HG03108 (cell line): Measurements from ENCODE around the gene ADAMTS5.

Experiments
- ATAC-seq: cut with Tn5 transposase; IDR thresholded peaks from one replicate; pipeline ENCODE4 v1.9.1; 2021; ENCODE audit warnings: moderate library complexity; ENCODE audit not compliant: unreplicated experiment

ADAMTS5 gene

DNA sequence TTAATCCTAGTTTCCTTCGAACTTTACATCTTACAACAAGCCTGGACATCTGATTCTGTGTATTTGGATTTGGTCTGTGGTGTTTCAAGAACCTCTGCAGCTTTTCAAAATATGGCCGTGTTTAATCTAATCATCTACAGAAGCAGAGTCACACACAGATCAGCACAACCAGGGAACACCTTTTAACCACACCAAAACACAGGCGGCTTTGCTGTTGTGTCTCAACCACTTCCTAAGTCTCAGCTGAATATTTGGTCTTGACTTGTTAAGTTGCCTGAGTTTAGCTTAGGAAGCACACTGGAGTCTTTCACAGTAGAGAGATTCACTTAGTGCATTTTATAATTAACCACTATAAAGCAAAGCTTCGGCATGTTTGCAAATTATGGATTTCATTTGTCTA lies 17.1 kb downstream of the ADAMTS5 start:
- ATAC-seq = no peak

DNA sequence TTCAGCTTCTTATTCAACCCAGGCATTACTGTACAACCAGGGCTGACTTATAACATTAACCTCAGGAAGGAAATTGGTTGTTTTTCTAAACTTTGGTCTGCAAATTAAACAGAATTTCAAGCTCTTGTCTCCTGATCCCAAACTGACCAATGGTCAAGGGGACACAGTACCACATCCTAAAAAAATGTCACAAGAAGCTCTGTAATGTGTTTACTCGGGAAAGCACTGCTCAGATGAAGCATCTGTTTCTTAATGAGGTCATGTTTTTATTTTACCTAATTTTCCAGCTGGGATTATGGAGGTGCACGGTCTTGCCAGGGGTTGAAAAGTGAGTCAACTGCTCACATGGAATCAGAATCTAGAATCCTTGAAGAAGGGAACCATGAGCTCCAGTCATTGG lies 18.7 kb downstream of the ADAMTS5 start:
- no peak for ATAC-seq

DNA sequence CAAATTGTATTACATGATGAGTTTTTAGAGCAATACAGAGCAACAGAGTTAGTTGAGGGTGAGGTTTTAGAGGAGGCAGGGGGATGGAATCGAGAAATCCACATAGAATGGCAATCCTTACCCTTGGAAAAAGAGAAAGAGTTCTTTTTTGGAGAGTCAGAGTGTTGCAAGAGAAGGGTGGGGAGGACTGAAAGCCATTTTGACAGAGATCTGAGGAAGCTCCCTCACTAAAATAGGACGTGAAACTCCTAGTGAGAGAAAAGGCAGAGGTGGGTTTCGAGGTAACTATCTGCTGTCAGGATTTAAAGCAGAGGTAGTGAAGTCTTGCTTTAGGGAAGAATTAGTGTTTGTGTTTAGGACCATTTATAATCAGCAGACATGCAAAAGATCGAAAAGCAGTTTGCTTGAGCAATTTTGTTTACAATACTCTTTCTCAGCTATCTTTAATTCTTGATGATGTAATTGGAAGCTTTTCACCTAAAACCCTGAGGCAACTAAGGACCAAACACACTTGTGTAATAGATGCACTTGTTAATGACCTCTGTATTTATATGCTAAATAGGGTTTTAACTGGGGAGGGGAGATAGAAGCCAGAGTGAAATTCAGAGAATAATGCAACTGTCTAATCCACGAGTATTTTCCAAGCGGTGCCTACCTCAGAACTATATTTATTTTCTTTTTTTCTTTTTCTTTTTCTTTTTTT lies 20.0 kb downstream of the ADAMTS5 start:
- ATAC-seq = no peak

DNA sequence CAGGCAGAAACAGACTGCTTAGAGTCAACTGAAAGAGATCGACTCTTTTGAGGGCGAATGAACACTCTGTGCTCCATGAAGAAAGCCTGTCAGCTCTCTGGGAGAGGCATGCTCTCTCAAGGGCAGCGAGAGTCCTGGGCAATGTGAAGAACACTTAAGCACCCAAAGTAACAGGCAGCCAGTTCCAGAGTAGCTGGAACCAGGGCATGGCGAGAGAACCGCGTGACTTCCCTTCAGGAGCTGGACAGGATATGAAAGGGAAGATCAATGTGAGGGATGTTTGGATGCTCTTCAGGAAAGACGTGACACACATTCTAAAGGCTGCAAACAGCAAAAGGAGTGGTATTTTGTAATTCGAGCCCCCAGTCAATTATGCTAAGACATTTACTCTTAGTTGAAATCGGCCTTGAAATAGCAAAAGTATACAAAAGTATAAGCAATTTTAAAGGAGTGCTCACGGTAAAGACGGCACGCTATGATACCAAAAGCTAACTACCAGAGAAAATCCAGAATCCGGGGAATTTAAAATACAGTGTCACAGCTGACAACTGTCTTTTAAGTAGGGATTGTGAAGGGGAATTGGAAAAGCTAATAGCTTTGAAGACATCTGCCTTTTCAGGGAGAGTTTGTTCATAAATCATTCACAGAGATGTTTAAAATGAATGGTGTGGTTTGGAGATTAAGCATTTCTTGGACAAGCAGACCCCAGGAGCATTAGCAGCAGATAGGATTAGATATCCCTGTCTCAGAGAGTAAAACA lies 20.8 kb downstream of the ADAMTS5 start:
- ATAC-seq = no peak

DNA sequence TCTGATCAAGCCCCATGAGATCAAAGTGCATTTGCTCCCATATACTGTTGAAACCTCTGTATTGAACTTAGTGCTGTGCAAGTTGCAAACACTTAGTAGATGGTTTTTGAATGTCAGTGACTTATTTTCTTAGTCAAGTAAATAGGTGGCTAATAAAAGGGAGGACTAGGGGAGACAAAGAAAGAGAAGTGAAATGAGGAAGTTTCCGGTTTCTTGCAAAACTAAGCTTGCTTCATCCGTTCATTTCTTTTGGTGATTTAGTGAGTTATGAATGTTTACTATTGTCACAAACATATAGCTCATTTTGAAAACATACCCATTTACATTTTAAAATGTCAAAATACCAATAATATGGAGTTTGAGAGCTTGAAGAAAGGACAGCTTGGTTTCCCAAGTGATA lies 23.0 kb downstream of the ADAMTS5 start:
- ATAC-seq = no peak

DNA sequence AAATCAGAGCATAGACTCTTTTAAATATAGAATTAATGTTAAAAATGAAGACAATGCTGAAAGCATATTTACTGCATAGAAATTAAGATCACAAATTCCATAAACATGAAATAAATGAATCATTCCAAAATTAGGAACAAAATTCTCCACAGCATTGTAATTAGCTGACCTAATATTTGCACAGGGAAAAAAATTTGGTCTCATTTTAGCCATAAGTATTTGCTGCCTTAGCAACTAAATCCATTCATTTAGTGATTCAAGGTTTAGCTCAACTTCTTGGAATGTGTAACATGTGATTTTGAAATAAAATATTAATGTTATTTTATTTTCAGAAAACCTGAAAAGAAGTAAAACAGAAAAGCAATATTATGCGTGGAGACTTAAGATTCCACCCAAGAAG lies 25.5 kb downstream of the ADAMTS5 start:
- ATAC-seq = no peak

DNA sequence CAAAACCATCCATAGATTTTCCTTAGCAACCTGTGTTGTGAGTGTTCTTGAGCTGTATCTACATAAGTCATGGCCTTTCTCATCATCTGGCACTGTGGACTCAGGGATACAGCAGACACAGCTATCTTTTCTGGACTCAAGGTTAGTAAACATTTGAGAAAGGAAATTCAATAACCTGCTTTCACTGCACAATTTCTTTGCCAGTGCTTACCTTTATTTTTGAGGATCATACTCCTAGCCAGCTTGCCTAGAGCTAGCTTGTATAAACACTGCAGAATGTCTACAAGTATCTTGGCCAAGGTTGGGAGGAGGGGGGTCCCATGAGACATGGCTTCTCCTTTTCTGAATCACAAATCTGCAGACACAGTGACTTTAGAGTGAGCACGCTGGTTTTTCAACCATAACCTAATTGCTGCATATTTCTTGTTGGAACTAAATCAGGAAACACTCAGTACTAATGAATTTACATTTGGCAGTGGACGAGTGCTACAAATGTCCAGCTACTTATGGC lies 27.2 kb downstream of the ADAMTS5 start:
- no peak for ATAC-seq

DNA sequence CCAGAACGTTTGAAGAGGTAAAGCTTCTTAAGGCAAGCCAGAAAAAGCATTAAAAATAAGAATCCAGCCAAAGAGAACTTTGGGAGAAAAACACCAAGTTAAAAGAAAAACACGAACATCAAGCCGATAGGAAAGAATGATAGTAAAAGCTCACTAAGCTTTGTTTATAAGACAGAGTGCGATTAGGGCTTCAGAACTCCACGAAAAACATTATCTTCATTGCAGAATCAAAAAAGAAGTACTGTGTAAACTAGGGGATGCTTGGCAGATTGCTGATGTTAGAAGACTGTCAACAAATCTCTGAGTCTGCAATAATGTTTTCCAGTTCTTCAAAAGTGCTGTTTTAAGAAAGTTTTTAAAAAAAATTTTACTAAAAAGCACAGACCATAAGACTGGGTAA lies 30.2 kb downstream of the ADAMTS5 start:
- no peak for ATAC-seq

DNA sequence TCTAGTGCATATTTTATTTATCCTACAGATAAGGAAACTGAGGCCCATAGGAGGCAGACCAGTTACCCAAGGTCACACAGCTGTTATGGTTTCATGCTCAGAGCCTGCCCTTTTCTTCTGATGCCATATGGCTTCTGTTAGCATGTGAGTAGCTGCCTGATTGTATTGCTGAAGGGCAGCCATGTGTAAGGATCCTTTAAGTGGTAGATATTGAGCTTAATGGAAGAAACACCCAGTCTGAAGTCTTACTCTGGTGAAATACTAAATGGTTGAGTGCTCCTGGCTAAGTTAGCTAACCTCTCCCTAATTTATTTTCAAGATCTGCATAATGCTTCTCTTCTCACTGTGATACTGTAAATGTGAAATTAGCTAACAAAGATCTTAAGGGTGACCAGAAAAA lies 30.9 kb downstream of the ADAMTS5 start:
- ATAC-seq = no peak

DNA sequence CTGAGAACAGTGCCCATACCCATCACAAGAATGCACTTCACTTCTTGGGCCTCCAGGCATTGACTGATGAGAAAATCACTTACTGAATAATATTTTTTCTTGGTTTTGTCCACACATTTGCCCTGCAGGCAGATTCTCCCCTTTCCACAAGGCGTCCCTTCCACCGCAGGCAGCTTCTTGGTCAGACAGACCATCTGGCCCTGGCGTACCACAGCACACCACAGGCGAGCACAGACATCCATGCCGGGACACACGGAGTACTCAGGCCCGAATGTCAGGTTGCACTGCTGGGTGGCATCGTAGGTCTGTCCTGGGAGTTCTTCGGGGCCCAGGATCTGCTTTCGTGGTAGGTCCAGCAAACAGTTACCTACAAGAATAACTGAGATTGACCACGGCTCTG lies 32.5 kb downstream of the ADAMTS5 start:
- no peak for ATAC-seq

DNA sequence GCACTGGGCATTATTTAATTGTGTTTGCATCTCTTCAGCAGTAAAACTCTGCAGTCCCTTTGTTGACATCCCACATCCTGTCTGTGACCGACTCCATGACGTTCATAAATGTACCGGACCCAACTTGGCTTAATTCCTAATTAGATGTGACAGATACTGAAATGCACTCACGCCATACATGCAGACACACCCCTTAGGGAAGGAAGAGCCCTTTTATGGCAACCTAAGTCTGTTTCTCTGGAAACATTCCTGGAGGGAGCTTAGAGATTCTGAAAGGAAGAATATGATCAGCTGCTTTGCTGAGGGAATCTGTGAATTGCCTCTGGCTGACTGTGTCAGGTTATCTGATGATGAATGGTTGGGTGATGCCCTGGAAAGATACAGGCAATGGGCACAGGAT lies 33.4 kb downstream of the ADAMTS5 start:
- ATAC-seq = no peak

DNA sequence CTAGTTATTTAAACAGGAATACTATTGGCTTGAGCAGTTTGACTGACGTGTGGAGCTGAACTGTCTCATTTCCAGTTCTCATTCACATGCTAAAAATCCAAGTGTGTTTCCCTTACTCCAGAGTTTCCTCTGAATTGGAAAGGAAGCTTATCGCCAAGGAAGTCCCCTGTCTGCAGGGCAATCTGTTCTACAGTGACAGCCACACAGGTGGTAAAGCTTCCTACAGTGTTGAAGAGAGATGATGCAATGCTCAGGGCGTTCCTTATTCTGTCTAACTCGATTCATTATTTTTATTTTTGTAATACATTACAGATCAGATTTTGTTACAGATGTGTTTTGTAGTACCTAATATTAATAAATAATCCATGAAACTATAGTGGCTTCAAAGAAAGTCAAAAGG lies 41.3 kb downstream of the ADAMTS5 start:
- ATAC-seq = no peak

DNA sequence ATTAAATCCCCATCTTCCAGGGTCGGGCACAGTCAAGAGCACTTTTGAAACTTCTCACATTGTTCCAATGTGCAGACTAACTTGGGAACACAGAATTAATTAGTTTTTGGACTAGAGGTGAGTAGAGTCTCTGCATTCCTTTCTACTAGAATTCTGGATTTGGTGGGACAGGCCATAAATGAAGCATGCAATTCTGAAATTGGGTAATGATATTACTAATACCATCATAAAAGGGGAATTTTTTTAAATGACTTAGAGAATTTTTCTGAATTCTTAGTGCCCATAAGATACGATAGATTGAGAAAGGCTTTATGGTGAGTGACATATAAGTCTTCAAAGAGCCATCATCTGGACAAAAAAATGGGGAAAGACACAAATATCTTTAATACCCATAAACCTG lies 41.8 kb downstream of the ADAMTS5 start:
- no peak for ATAC-seq

DNA sequence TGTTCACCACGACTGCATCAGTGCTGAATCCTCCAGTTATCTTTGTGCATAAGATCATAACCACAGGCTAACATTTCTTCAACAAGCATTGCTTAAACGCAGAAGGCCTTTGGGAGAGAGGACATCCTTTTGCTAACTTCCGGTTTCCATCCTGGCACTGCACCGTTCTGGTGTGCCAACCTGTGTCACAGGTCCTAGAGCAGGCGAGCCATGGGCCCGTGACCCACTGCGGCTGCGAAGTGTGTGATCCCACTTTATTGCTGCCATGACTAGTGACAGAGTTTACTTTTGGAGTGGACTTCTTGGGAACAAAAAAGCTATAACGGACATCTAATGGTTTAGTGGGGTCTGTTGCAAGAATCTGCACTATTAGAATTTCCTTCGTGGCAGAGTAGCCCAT lies 42.9 kb downstream of the ADAMTS5 start:
- ATAC-seq = no peak

DNA sequence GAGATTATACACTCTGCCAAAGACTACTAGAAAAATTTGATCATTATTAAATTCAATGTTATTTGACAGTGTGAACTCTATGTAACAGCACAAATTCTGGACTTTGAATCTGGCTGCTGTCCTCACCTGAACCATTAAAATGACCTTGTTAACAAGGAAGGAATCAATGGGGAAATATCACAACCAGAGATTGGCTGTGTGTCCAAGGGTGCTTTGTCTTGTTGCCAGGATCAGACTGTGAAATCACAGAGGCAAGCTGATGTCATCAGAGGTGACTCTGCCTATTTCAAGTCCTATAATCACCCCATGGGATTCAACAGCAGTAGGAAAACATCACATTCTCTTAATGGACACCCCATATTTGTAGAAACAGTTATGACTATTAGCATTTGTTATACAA lies 46.8 kb downstream of the ADAMTS5 start:
- no peak for ATAC-seq

DNA sequence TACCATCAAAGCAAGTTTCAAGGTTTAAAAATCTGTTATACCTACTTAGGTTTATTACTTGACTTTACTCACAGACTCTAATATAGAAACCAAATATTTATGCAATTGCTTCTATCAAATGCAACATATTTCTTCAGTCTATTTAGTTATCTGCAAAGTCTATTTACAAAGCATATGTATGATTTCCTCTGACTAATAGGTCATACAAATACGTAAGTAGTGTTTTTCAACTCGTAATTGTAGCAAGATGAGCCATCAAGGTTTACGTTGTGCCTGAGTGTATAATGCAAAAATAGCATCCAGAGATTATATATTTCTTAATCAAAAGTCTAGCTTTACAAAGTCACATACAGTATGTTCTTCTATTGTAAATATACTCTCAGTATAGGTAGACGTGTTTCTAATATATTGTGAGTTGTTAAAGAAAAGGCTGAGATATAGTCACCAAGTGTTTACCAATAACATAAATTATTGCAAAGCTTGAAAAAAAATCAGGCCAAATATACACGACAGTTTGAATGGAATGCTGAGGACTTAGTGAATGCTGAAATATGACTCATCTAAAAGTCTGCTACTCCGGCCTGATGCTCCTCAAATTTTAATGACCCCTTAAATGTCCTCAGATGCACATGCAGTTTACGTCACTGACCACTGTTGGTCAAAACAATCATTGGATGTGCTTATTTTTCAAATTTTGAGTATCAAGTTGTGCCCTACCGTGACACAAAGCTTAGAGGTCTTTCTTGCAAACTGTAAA lies 48.4 kb downstream of the ADAMTS5 start:
- ATAC-seq = no peak

DNA sequence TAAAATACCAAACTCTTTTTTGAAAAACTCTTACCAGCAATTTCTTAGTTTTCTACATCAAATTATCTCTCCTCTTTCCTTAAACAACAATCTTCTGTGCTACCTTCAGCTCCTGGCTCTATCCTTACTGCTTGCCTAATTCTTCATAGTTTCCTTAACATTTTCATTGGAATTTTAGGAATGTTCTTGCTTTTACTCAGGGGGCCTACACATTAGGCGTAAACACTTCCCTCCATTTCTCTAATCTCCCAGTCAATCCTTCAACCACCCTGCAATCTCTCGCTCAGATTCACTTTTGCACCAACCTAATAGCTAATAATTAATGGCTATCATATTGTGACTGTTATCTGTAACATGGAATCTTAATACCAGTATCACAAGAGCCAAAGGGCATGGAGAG lies 50.1 kb downstream of the ADAMTS5 start:
- ATAC-seq = no peak

DNA sequence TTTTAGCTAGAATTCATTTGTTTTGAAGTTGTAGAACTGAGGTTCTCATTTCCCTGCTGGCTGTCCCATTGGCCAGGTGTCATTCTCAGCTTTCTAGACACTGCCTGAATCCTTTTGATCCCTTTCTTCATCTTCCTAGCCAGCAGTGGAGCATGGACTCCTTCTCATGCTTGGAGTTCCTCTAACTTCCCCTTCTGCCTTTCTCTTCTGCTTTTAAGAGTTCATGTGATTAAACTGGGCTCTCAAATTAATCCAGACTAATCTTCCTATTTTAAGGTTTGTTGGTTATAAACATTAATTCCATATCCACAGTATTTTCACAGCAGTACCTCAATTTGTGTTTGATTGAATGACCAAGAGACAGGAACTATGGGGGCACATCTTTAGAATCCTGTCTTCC lies 52.3 kb downstream of the ADAMTS5 start:
- ATAC-seq = no peak

DNA sequence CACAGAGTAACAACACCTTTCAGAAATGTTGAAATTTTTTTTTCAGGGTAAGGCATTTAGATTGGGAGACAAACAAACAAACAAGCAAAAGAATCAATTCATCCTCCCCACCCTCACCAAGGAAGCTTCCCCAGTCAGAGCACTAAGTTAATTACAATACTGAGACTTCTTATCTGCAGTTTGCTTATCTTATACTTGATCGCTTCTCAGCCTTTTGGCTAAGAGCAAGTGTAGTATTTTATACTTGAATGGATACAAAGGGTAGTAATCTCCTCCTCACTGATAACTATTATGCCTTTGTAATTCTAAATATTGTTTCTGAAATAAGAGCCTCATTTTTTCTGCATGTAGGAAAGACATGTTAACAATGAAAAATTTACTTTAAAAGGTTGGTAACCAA lies 54.4 kb downstream of the ADAMTS5 start:
- ATAC-seq = no peak

DNA sequence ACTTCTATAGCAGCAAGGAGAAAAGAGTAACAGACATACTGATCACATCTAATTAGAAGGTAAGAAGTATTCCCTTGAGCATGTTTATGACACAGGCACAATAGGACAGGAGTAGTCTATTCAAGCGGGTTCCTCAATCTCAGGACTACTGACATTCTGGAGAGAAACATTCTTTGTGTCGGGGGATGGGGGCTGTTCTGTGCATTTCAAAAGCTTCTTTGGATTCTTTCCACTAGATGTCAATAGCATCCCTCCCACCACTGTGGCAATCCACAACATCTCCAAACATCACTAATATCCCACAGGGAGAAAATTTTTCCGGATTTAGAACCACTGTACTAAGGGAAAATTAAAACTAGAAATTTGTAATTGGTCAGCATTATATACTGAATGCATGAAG lies 56.9 kb downstream of the ADAMTS5 start:
- ATAC-seq = no peak

DNA sequence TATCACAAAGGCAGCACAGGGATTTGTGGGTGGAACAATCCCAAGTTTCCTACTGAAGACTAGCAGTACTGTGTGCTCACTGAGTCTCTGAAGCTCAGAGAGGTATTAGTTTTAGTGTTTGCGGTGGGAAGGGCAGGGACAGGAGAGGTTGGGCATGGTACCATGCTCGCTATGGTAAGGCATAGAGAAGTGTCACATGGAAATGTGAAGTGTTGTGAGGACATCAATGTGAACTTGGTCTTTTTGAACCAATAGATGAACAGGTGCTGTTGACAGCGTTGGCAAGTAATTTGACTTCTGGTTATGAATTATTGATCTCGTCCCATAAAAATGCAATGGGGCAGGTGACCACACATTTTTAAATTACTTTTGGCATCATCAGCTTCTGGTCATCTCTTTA lies 65.9 kb downstream of the ADAMTS5 start:
- no peak for ATAC-seq

DNA sequence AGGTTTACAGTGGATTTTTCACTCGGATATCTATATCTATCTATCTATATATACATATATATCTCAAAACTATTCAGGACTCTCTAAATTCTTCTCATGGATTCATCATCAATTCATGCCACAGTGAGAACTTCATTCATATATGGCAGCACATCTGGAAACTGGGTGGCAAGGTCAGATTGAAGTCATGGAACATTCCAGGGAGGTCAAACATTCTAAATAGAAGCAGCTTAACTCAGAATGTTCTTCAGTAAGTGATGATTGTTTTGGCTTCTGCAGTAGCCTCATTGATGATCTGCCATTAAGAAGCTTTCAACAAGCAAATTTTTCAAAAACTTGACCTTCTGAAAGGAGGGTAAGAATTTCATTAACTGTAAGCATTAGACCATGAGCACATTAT lies 74.7 kb downstream of the ADAMTS5 start:
- no peak for ATAC-seq
